Stimulated activated CD8-positive, alpha-beta memory T cell treated with anti-CD3 and anti-CD28 coated beads, Interleukin-7, amount 100 ng/mL, for 48 hours (primary cell): Measurements from ENCODE around the gene TSPAN17.

ENCODE experiments used
- DNase-seq, 2 donors: peaks; one replicate each; pipeline ENCODE4 v3.0.0-alpha.2; 2020; ENCODE audit warnings: low read depth in 1 of 2; ENCODE audit errors: extremely low read depth in 1 of 2

Gene TSPAN17

GRCh38 chr5:176639981-176640380 lies 7.3 kb upstream of the TSPAN17 start:
- no peak for DNase-seq

GRCh38 chr5:176640616-176641015 lies 6.7 kb upstream of the TSPAN17 start:
- DNase-seq, result no peak

- DNase-seq, result no peak
Measured at GRCh38 chr5:176642675-176643490, 4.4 kb upstream of the TSPAN17 start.

- no peak for DNase-seq
Measured at GRCh38 chr5:176643491-176644219, 3.6 kb upstream of the TSPAN17 start.

- DNase-seq, result no peak
Measured at GRCh38 chr5:176644294-176644693, 3.0 kb upstream of the TSPAN17 start.

- DNase-seq, result no peak
Measured at GRCh38 chr5:176644878-176645670, 2.2 kb upstream of the TSPAN17 start.

GRCh38 chr5:176646049-176646706 lies 1.1 kb upstream of the TSPAN17 start:
- DNase-seq, result no peak

GRCh38 chr5:176646707-176647029 lies 616 bp upstream of the TSPAN17 start:
- no peak for DNase-seq

GRCh38 chr5:176647843-176648473 lies 674 bp downstream of the TSPAN17 start:
- no peak for DNase-seq

GRCh38 chr5:176648474-176649194 lies 1.4 kb downstream of the TSPAN17 start:
- no peak for DNase-seq

- no peak for DNase-seq
Measured at GRCh38 chr5:176650354-176650884, 3.1 kb downstream of the TSPAN17 start.

- no peak for DNase-seq
Measured at GRCh38 chr5:176651472-176651980, 4.2 kb downstream of the TSPAN17 start.

- DNase-seq, result no peak
Measured at GRCh38 chr5:176652136-176652535, 4.9 kb downstream of the TSPAN17 start.

GRCh38 chr5:176653401-176654385 lies 6.4 kb downstream of the TSPAN17 start:
- peak; percentile 72 to 83 for DNase-seq

- no peak for DNase-seq
Measured at GRCh38 chr5:176654856-176655255, 7.6 kb downstream of the TSPAN17 start.

GRCh38 chr5:176656467-176656990 lies 9.2 kb downstream of the TSPAN17 start:
- DNase-seq, result no peak

- DNase-seq, result peak in 1 of 2 donors; percentile 40
Measured at GRCh38 chr5:176658007-176658599, 10.8 kb downstream of the TSPAN17 start.
